ENCODE results near the gene CNKSR2. TPM values are rescaled to one million over a fixed set of nuclear protein-coding genes. Genes with fewer than 3 reads are reported as not detected.

Gene CNKSR2
- total RNA-seq, 1 experiment from 2014 or later, result 1.5 TPM

- intact Hi-C loops (cut with micrococcal nuclease; ENCODE audit: unreplicated experiment), result no loop called here
- DNase-seq, result no peak
- no peak overlapping the region for H3K4me3 ChIP-seq
- TF ChIP-seq CTCF (conservative IDR thresholded peaks at IDR 0.05) (no peak), EZH2 (IDR thresholded peaks at IDR 0.05; ENCODE audit: low read depth) (no peak)
- H3F3A ChIP-seq (ENCODE audit: insufficient read depth, low read depth), result no peaks in the 10 kb centered on the region
- no TSS peak for BruUV-seq (replicated peaks)
- no peaks in the 10 kb centered on the region for H4K20me1 ChIP-seq (ENCODE audit: insufficient read depth)
- no peak overlapping the region for H3K27ac ChIP-seq
- no peak overlapping the region for H3K4me2 ChIP-seq
- no peak overlapping the region for H2AFZ ChIP-seq
- H3K79me2 ChIP-seq (ENCODE audit: low read depth), result no peaks in the 10 kb centered on the region
- H3K4me1 ChIP-seq (replicated peaks; ENCODE audit: insufficient read depth), result no peaks in the 10 kb centered on the region
- no peaks in the 10 kb centered on the region for H3K27me3 ChIP-seq (ENCODE audit: insufficient read depth, low read depth)
- H3K36me3 ChIP-seq (ENCODE audit: low read depth), result no peaks in the 10 kb centered on the region
- H3K9me3 ChIP-seq (ENCODE audit: insufficient read depth, low read depth), result no peaks in the 10 kb centered on the region
- ChIA-PET POLR2A (ENCODE audit: unreplicated experiment) (no interaction called here), CTCF (no interaction called here)
- H3K9me2 ChIP-seq (ENCODE audit: insufficient read depth), result no peaks in the 10 kb centered on the region
Measured at GRCh38 chrX:21457718-21458117, 83.5 kb downstream of the CNKSR2 start.

- ChIA-PET CTCF (no interaction called here), POLR2A (ENCODE audit: unreplicated experiment) (no interaction called here)
- Histone ChIP-seq H3K9me2 (ENCODE audit: insufficient read depth) (no peaks in the 10 kb centered on the region), H2AFZ (no peak overlapping the region), H3K27ac (no peak overlapping the region), H4K20me1 (ENCODE audit: insufficient read depth) (no peaks in the 10 kb centered on the region), H3K27me3 (ENCODE audit: insufficient read depth, low read depth) (no peaks in the 10 kb centered on the region), H3K4me2 (no peak overlapping the region), H3K9me3 (ENCODE audit: insufficient read depth, low read depth) (no peaks in the 10 kb centered on the region), H3K36me3 (ENCODE audit: low read depth) (no peaks in the 10 kb centered on the region), H3K79me2 (ENCODE audit: low read depth) (no peaks in the 10 kb centered on the region), H3K4me3 (no peak overlapping the region), H3F3A (ENCODE audit: insufficient read depth, low read depth) (no peaks in the 10 kb centered on the region), H3K4me1 (replicated peaks; ENCODE audit: insufficient read depth) (no peaks in the 10 kb centered on the region)
- no peak for TF ChIP-seq EZH2 (IDR thresholded peaks at IDR 0.05; ENCODE audit: low read depth)
- TF ChIP-seq CTCF (conservative IDR thresholded peaks at IDR 0.05), result no peak
- no TSS peak for BruUV-seq (replicated peaks)
- intact Hi-C loops (cut with micrococcal nuclease; ENCODE audit: unreplicated experiment), result no loop called here
- DNase-seq, result no peak
Measured at GRCh38 chrX:21469071-21469470, 94.9 kb downstream of the CNKSR2 start.

- H3K9me3 ChIP-seq (ENCODE audit: insufficient read depth, low read depth), result no peaks in the 10 kb centered on the region
- no peaks in the 10 kb centered on the region for H3K9me2 ChIP-seq (ENCODE audit: insufficient read depth)
- H3K36me3 ChIP-seq (ENCODE audit: low read depth), result no peaks in the 10 kb centered on the region
- intact Hi-C loops (cut with micrococcal nuclease; ENCODE audit: unreplicated experiment), result no loop called here
- TF ChIP-seq CTCF (conservative IDR thresholded peaks at IDR 0.05) (no peak), EZH2 (IDR thresholded peaks at IDR 0.05; ENCODE audit: low read depth) (no peak)
- ChIA-PET POLR2A (ENCODE audit: unreplicated experiment) (no interaction called here), CTCF (no interaction called here)
- no peaks in the 10 kb centered on the region for H3F3A ChIP-seq (ENCODE audit: insufficient read depth, low read depth)
- no peaks in the 10 kb centered on the region for H3K4me1 ChIP-seq (replicated peaks; ENCODE audit: insufficient read depth)
- DNase-seq, result no peak
- H3K4me3 ChIP-seq, result no peak overlapping the region
- no peaks in the 10 kb centered on the region for H3K79me2 ChIP-seq (ENCODE audit: low read depth)
- no peak overlapping the region for H2AFZ ChIP-seq
- H4K20me1 ChIP-seq (ENCODE audit: insufficient read depth), result no peaks in the 10 kb centered on the region
- BruUV-seq (replicated peaks), result no TSS peak
- H3K27ac ChIP-seq, result no peak overlapping the region
- H3K4me2 ChIP-seq, result no peak overlapping the region
- H3K27me3 ChIP-seq (ENCODE audit: insufficient read depth, low read depth), result no peaks in the 10 kb centered on the region
Measured at GRCh38 chrX:21476909-21477308, 102.7 kb downstream of the CNKSR2 start.
